Kidney (tissue), 14 donors: Measurements from ENCODE around the gene PRRT1. TPM values are rescaled to one million over a fixed set of nuclear protein-coding genes. Genes with fewer than 3 reads are reported as not detected.
A peak's percentile ranks its signal among the peaks of the same experiment; 100 is the strongest.

Experiments used
- DNase-seq, 5 donors: peaks; one replicate each; pipeline ENCODE4 v3.0.0-alpha.2; 2013 to 2020
- FAIRE-seq: peaks from 2 replicates; lab custom pipeline; 2012; peaks lifted over from hg19 to GRCh38; lab: Jason Lieb, UNC
- H3K27ac ChIP-seq, 2 donors: one replicate each; pipeline ENCODE4 v1.7.0; 2013; ENCODE audit warnings: low read depth in 2 of 2, low read length in 2 of 2, inconsistent platforms in 1 of 2
- H3K27me3 ChIP-seq: one replicate; pipeline ENCODE4 v1.7.1; 2013; ENCODE audit warnings: low read length, inconsistent platforms; ENCODE audit not compliant: control insufficient read depth, insufficient read depth
- H3K36me3 ChIP-seq, 3 donors: one replicate each; pipeline versions ENCODE4 v1.7.0 to v1.7.1; 2013; ENCODE audit warnings: low read length in 3 of 3, control low read depth in 1 of 3, inconsistent platforms in 1 of 3; ENCODE audit not compliant: insufficient read depth in 3 of 3, control insufficient read depth in 2 of 3
- H3K4me1 ChIP-seq, 3 donors: one replicate each; pipeline versions ENCODE4 v1.7.0 to v1.7.1; 2013; ENCODE audit warnings: low read length in 3 of 3, inconsistent platforms in 1 of 3, low read depth in 1 of 3; ENCODE audit not compliant: control insufficient read depth in 2 of 3, insufficient read depth in 2 of 3
- H3K4me3 ChIP-seq, 3 donors: one replicate each; pipeline versions ENCODE4 v1.7.0 to v1.8.1; 2013; ENCODE audit warnings: low read length in 3 of 3, control low read depth in 1 of 3, inconsistent platforms in 1 of 3
- H3K9ac ChIP-seq, 3 donors: one replicate each; pipeline versions ENCODE4 v1.7.0 to v1.7.1; 2013; ENCODE audit warnings: low read length in 3 of 3, control low read depth in 1 of 3, inconsistent platforms in 1 of 3
- H3K9me3 ChIP-seq, 3 donors: one replicate each; pipeline versions ENCODE4 v1.7.0 to v1.7.1; 2013; ENCODE audit warnings: low read length in 3 of 3, control low read depth in 1 of 3, inconsistent platforms in 1 of 3; ENCODE audit not compliant: control insufficient read depth in 2 of 3, insufficient read depth in 1 of 3
- intact Hi-C: fragments of 100-400 bp; cut with DNase I; formaldehyde crosslinking; loops from one replicate; pipeline ENCODE4 v1.11.1; 2022
- polyA plus RNA-seq: library from polyadenylated mRNA; stranded (reverse); fragments of 350-450 nt; fragmentation: Illumina TruSeq; extraction: RNeasy Lipid Tissue Mini Kit (QIAGEN cat#74804); gene quantifications from one replicate; pipeline ENCODE4 v1.2.3, GENCODE V29; 2014; ENCODE audit warnings: low read depth, low replicate concordance; ENCODE audit not compliant: insufficient read depth
- total RNA-seq: library from RNA; stranded (reverse); fragmentation: NEBNext Ultra II Directional; extraction: Animal tissue kit (Norgen Biotek cat#: 25700); gene quantifications from one replicate; pipeline ENCODE4 v1.2.1, GENCODE V29; 2021
- TF ChIP-seq, protein P1 (sequence below): IDR thresholded peaks from 3 replicates; pipeline ENCODE4 v1.5.1; 2012; ENCODE audit warnings: mild to moderate bottlenecking, moderate library complexity, borderline replicate concordance; ENCODE audit not compliant: insufficient read depth; ENCODE audit errors: extremely low read depth
- donor health status: control.
- donor health status: control.
- donor health status: control.
- donor health status: control.
- donor health status: control.
- donor health status: DM: yes; HTN: yes; CAD: no.
- donor health status: Normal renal cell carcinoma (clear cell type).

Gene PRRT1
- total and polyA plus RNA-seq, 2 donors from 2014 or later = 2.4 to 4.0 TPM

DNA sequence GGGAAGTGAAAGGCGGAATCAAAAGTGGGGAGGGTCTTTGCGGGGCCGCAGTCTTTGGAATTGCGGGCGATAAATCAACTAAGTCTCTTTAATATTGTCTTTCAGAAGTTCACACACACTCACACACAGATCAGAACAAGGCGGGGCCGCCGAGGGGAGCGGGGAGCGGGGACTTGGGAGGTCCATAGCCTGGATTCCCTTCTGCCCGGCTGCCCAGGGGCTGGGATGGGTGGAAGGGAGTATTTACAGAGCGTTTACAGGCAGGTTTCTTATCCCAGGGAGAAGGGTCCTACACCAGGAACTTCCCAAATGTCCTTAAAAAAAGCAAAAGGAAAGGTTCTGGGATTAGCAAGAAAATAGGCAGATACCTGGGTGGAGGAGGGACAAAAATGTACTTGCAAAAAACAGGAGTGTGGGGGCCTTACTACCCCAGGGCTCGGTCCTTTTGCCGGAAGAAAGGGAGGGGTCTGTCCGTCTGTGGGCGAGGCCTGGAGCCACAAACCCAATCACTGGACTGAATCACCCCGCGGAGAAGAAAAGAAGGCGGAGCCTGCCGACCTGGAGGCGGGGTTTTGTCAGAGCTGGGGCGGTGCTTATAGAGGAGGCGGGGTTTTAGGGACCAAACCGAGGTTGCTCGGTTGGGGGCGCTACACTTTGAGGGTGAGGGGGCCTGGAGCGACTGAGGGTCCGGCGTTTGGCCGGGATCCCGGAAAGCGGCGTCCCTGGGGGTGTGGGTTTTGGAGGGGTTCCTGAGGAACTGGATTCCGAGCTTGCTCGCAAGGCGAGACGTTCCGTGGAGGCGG lies 3.2 kb downstream of the PRRT1 start:
- H3K9ac ChIP-seq = peak overlapping the region in 1 of 3 donors; percentile 36
- H3K4me3 ChIP-seq = peak overlapping the region in 2 of 3 donors; percentile 49 to 58
- H3K4me1 ChIP-seq = peaks cover 4 to 9% (median 7%) of the 10 kb centered on the region in 3 donors
- intact Hi-C loops = no loop called here
- H3K36me3 ChIP-seq = no peaks in the 10 kb centered on the region
- no peaks in the 10 kb centered on the region for H3K27me3 ChIP-seq
- no peak overlapping the region for H3K27ac ChIP-seq
- FAIRE-seq = no peak
- no peaks in the 10 kb centered on the region for H3K9me3 ChIP-seq
- TF ChIP-seq, protein P1, sequence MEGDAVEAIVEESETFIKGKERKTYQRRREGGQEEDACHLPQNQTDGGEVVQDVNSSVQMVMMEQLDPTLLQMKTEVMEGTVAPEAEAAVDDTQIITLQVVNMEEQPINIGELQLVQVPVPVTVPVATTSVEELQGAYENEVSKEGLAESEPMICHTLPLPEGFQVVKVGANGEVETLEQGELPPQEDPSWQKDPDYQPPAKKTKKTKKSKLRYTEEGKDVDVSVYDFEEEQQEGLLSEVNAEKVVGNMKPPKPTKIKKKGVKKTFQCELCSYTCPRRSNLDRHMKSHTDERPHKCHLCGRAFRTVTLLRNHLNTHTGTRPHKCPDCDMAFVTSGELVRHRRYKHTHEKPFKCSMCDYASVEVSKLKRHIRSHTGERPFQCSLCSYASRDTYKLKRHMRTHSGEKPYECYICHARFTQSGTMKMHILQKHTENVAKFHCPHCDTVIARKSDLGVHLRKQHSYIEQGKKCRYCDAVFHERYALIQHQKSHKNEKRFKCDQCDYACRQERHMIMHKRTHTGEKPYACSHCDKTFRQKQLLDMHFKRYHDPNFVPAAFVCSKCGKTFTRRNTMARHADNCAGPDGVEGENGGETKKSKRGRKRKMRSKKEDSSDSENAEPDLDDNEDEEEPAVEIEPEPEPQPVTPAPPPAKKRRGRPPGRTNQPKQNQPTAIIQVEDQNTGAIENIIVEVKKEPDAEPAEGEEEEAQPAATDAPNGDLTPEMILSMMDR = no peak
- DNase-seq = peak; percentile 85 to 93 (median 90)

DNA sequence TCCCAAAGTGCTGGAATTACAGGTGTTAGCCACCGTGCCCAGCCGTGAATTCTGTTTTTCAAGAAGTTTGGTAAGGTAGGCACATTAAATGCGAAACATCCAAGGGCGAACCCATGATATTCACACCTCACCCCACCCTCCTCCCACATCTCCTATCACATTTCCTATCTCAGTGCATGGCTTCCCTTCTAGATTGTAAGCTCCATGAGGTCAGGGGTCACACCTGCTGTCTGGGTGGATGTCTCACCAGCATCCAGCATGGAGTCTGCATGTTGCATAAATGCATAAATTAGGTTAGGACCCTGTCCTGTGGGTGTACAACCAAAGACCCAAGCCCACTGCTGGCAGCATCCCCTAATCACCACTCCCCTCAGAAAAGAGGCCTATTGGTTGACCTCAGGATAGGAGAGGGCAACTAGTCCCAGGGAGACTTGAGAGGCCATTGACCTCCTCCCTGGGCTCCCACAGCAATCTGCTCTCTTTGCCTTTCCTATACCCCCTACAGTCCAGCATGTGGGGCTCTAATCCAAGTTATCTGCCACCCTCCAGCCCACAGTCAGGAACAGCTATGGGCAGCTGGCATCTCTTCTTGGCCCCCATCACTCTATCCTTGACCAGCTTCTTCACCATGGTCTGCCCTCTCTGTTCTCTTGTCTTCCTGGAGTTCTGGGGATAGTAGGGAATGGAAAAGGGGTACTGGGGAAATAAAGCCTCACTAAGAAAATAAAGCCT lies 4.2 kb downstream of the PRRT1 start:
- Histone ChIP-seq H3K4me3 (no peak overlapping the region), H3K36me3 (no peaks in the 10 kb centered on the region), H3K27ac (no peak overlapping the region), H3K9me3 (no peaks in the 10 kb centered on the region), H3K9ac (no peak overlapping the region), H3K4me1 (peaks cover 0 to 6% (median 6%) of the 10 kb centered on the region in 3 donors), H3K27me3 (no peaks in the 10 kb centered on the region)
- TF ChIP-seq, protein P1 = no peak
- FAIRE-seq (no peak), DNase-seq (no peak)
- intact Hi-C loops = no loop called here

GRCh38 chr6:32146687-32147086 lies 5.1 kb downstream of the PRRT1 start:
- no peak overlapping the region for H3K27ac ChIP-seq
- no peaks in the 10 kb centered on the region for H3K27me3 ChIP-seq
- H3K9ac ChIP-seq = no peak overlapping the region
- H3K36me3 ChIP-seq = no peaks in the 10 kb centered on the region
- TF ChIP-seq, protein P1 = no peak
- H3K4me1 ChIP-seq = no peaks in the 10 kb centered on the region
- no peak overlapping the region for H3K4me3 ChIP-seq
- intact Hi-C loops = no loop called here
- no peaks in the 10 kb centered on the region for H3K9me3 ChIP-seq
- no peak for DNase-seq
- no peak for FAIRE-seq
